ENCODE results near the gene OSBPL2. TPM values are rescaled to one million over a fixed set of nuclear protein-coding genes. Genes with fewer than 3 reads are reported as not detected.

OSBPL2 gene
- total RNA-seq, 1 experiment from 2014 or later = 26.3 TPM

DNA sequence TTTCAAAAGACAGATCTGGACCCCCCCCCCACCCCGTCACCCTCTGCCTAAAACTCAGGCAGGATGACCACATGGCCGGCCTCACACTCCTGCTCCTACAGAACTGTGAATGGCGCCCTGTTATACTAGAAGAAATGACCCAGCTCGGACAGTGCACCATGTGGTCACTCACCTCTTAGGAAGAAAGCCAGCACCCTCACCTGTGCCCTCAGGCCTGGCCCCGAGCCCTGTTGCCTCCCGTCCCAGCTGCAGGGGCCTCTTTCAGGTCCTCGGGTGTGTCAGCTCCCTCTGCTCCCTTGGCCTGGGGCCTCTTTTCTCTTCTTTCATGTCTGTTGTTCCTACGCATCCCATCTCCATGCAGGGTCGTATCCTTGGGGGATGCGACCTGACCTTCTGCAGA, 23.7 kb downstream of the OSBPL2 start:
- Histone ChIP-seq H3K27me3 (replicated peaks; ENCODE audit: insufficient read depth, low read depth, low read length, poor library complexity) (no peaks in the 10 kb centered on the region), H3K36me3 (ENCODE audit: insufficient read depth, low read length, poor library complexity, severe bottlenecking) (peaks cover 3% of the 10 kb centered on the region), H3K4me1 (ENCODE audit: insufficient read depth, low read length, poor library complexity, severe bottlenecking) (no peaks in the 10 kb centered on the region), H3K9me3 (ENCODE audit: low read depth, low read length, poor library complexity, severe bottlenecking) (no peaks in the 10 kb centered on the region), H3K4me3 (ENCODE audit: low read depth, low read length, poor library complexity, severe bottlenecking) (no peak overlapping the region), H3K27ac (ENCODE audit: low read depth, low read length, poor library complexity, severe bottlenecking) (no peak overlapping the region)
- intact Hi-C loops (cut with micrococcal nuclease; ENCODE audit: unreplicated experiment) = no loop called here
- no TSS peak for BruUV-seq (replicated peaks)
- ChIA-PET POLR2A (ENCODE audit: low non-redundant PET) (no interaction called here), CTCF (no interaction called here)
- TF ChIP-seq CTCF (conservative IDR thresholded peaks at IDR 0.05; ENCODE audit: low read depth, low read length) = no peak
- no peak for TF ChIP-seq EZH2 (IDR thresholded peaks at IDR 0.05; ENCODE audit: borderline replicate concordance, low read depth, low read length, poor library complexity, severe bottlenecking)
- no peak for DNase-seq (ENCODE audit: low spot score)

DNA sequence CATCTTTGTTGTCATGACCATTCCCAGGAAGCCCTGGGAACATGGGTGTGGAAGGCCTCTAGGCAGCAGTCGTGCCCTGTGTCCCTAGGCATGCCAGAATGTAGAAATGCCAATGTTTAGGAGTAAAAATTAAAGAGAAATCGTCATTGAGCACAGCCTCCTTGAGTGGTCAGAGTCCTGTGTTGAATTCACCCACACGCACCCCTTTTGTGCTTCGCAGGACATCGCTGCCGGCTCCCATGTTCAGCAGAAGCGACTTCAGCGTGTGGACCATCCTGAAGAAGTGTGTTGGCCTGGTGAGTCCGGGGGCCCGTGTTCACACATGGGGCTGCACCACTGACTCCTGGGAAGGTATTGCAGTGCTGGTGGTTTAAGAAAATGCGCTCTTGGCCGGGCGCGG, 25.1 kb downstream of the OSBPL2 start:
- Histone ChIP-seq H3K9me3 (ENCODE audit: low read depth, low read length, poor library complexity, severe bottlenecking) (no peaks in the 10 kb centered on the region), H3K4me1 (ENCODE audit: insufficient read depth, low read length, poor library complexity, severe bottlenecking) (no peaks in the 10 kb centered on the region), H3K36me3 (ENCODE audit: insufficient read depth, low read length, poor library complexity, severe bottlenecking) (peaks cover 3% of the 10 kb centered on the region), H3K4me3 (ENCODE audit: low read depth, low read length, poor library complexity, severe bottlenecking) (no peak overlapping the region), H3K27me3 (replicated peaks; ENCODE audit: insufficient read depth, low read depth, low read length, poor library complexity) (no peaks in the 10 kb centered on the region), H3K27ac (ENCODE audit: low read depth, low read length, poor library complexity, severe bottlenecking) (no peak overlapping the region)
- CTCF ChIA-PET = no interaction called here
- intact Hi-C loops (cut with micrococcal nuclease; ENCODE audit: unreplicated experiment) = no loop called here
- no TSS peak for BruUV-seq (replicated peaks)
- POLR2A ChIA-PET (ENCODE audit: low non-redundant PET) = no interaction called here
- no peak for TF ChIP-seq EZH2 (IDR thresholded peaks at IDR 0.05; ENCODE audit: borderline replicate concordance, low read depth, low read length, poor library complexity, severe bottlenecking)
- no peak for TF ChIP-seq CTCF (conservative IDR thresholded peaks at IDR 0.05; ENCODE audit: low read depth, low read length)
- no peak for DNase-seq (ENCODE audit: low spot score)

GRCh38 chr20:62265365-62265764, 27.0 kb downstream of the OSBPL2 start:
- Histone ChIP-seq H3K9me3 (ENCODE audit: low read depth, low read length, poor library complexity, severe bottlenecking) (no peaks in the 10 kb centered on the region), H3K4me3 (ENCODE audit: low read depth, low read length, poor library complexity, severe bottlenecking) (no peak overlapping the region), H3K36me3 (ENCODE audit: insufficient read depth, low read length, poor library complexity, severe bottlenecking) (peaks cover 3% of the 10 kb centered on the region), H3K27ac (ENCODE audit: low read depth, low read length, poor library complexity, severe bottlenecking) (no peak overlapping the region), H3K27me3 (replicated peaks; ENCODE audit: insufficient read depth, low read depth, low read length, poor library complexity) (no peaks in the 10 kb centered on the region), H3K4me1 (ENCODE audit: insufficient read depth, low read length, poor library complexity, severe bottlenecking) (no peaks in the 10 kb centered on the region)
- ChIA-PET CTCF (no interaction called here), POLR2A (ENCODE audit: low non-redundant PET) (no interaction called here)
- TF ChIP-seq CTCF (conservative IDR thresholded peaks at IDR 0.05; ENCODE audit: low read depth, low read length) = no peak
- no peak for TF ChIP-seq EZH2 (IDR thresholded peaks at IDR 0.05; ENCODE audit: borderline replicate concordance, low read depth, low read length, poor library complexity, severe bottlenecking)
- BruUV-seq (replicated peaks) = no TSS peak
- intact Hi-C loops (cut with micrococcal nuclease; ENCODE audit: unreplicated experiment) = no loop called here
- no peak for DNase-seq (ENCODE audit: low spot score)
